NK-92 (cell line): ENCODE measurements around the gene SDK1.

Source experiments
- DNase-seq: peaks from one replicate; lab custom pipeline; 2025; ENCODE audit not compliant: unreplicated experiment; lab: John Stamatoyannopoulos, UW

The SDK1 gene

GRCh38 chr7:3404501-3404900 lies 103.4 kb downstream of the SDK1 start:
- DNase-seq, result no peak

GRCh38 chr7:3408814-3409595 lies 108.0 kb downstream of the SDK1 start:
- no peak for DNase-seq

- no peak for DNase-seq
Observed at GRCh38 chr7:3412871-3413270, 111.8 kb downstream of the SDK1 start.

- no peak for DNase-seq
Observed at GRCh38 chr7:3415861-3416312, 114.8 kb downstream of the SDK1 start.

- no peak for DNase-seq
Observed at GRCh38 chr7:3416453-3416852, 115.4 kb downstream of the SDK1 start.

GRCh38 chr7:3425087-3425486 lies 124.0 kb downstream of the SDK1 start:
- no peak for DNase-seq

- DNase-seq, result no peak
Observed at GRCh38 chr7:3426064-3426463, 125.0 kb downstream of the SDK1 start.

GRCh38 chr7:3427957-3428356 lies 126.9 kb downstream of the SDK1 start:
- no peak for DNase-seq

GRCh38 chr7:3429981-3430380 lies 128.9 kb downstream of the SDK1 start:
- DNase-seq, result no peak

- no peak for DNase-seq
Observed at GRCh38 chr7:3430588-3430987, 129.5 kb downstream of the SDK1 start.

GRCh38 chr7:3431306-3431705 lies 130.3 kb downstream of the SDK1 start:
- no peak for DNase-seq

- DNase-seq, result no peak
Observed at GRCh38 chr7:3432911-3433310, 131.9 kb downstream of the SDK1 start.

GRCh38 chr7:3434611-3435010 lies 133.6 kb downstream of the SDK1 start:
- no peak for DNase-seq

- DNase-seq, result no peak
Observed at GRCh38 chr7:3436112-3436511, 135.1 kb downstream of the SDK1 start.

GRCh38 chr7:3436746-3437145 lies 135.7 kb downstream of the SDK1 start:
- DNase-seq, result no peak

GRCh38 chr7:3437467-3437866 lies 136.4 kb downstream of the SDK1 start:
- no peak for DNase-seq

GRCh38 chr7:3438352-3438751 lies 137.3 kb downstream of the SDK1 start:
- no peak for DNase-seq

GRCh38 chr7:3439333-3440030 lies 138.4 kb downstream of the SDK1 start:
- DNase-seq, result no peak

GRCh38 chr7:3440509-3440908 lies 139.5 kb downstream of the SDK1 start:
- no peak for DNase-seq

GRCh38 chr7:3443716-3444115 lies 142.7 kb downstream of the SDK1 start:
- DNase-seq, result no peak

- DNase-seq, result no peak
Observed at GRCh38 chr7:3446786-3447185, 145.7 kb downstream of the SDK1 start.

GRCh38 chr7:3451701-3452100 lies 150.6 kb downstream of the SDK1 start:
- DNase-seq, result no peak

- no peak for DNase-seq
Observed at GRCh38 chr7:3453398-3453797, 152.3 kb downstream of the SDK1 start.
